ENCODE data around the gene COQ8B.

- no peak for TF ChIP-seq CTCF (IDR thresholded peaks at IDR 0.05)
- TF ChIP-seq ZFX (IDR thresholded peaks at IDR 0.05; ENCODE audit: borderline replicate concordance), result no peak
Measured at GRCh38 chr19:40672038-40672437, 44.6 kb downstream of the COQ8B start.
